Measurements from ENCODE around the gene HSPA14.
"Not testable (repeated sequence)": the region's sequence is repeated elsewhere in the genome, so short reads cannot be mapped to it uniquely, and the experiment has no call there.

The HSPA14 gene

GRCh38 chr10:14837757-14838581 is at the start of gene HSPA14, which contains the start of the genes CDNF and MSANTD7:
Gene HSPA14 (plus strand): TSS chr10:14838306. CDS start chr10:14838403, 97 bp downstream.
Gene CDNF (minus strand): TSS chr10:14838037. CDS start chr10:14837946, 91 bp downstream.
Gene MSANTD7 (plus strand): TSS chr10:14838306. CDS start chr10:14842285, 3,979 bp downstream.
- DNase-seq (ENCODE audit: low read depth) = peak; percentile 99

DNA sequence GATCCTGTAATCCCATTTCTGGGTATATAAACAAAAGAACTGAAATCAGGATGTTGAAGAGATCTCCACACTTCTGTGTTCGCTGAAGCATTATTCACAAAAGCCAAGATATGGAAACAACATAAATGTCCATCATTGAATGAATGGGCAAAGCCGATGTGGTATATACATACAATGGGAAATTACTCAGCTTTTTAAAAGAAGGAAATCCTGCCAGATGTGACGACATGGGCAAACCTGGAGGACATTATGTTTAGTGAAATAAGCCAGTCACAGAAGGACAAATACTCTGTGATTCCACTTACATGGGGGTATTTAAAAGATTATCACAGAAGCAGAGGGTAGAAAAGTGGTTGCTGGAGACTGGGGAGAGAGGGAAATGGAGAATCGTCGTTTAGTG is 39.5 kb upstream of the HSPA14 start:
- no peak for DNase-seq (ENCODE audit: low read depth)

DNA sequence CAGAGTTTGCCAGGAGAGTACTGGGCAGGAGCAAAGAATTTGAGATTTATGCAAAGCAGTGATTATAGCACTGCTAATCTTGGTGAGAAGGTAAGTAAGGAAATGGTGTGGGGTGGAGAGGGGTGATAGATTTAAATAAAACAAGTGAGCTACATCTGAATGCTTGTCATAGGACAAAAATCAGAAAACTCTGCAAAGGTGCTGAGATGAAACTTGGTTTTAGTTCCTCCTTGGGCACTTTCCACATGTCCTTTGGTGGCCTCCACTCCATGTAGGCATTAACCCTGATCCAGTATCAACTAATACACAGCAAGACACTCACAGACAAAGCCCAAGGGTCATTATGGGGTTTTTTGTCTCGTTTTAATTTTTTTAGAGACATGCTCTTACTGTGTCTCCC is 37.7 kb upstream of the HSPA14 start:
- DNase-seq (ENCODE audit: low read depth) = no peak

GRCh38 chr10:14801723-14802122 is 36.4 kb upstream of the HSPA14 start:
- DNase-seq (ENCODE audit: low read depth) = no peak

DNA sequence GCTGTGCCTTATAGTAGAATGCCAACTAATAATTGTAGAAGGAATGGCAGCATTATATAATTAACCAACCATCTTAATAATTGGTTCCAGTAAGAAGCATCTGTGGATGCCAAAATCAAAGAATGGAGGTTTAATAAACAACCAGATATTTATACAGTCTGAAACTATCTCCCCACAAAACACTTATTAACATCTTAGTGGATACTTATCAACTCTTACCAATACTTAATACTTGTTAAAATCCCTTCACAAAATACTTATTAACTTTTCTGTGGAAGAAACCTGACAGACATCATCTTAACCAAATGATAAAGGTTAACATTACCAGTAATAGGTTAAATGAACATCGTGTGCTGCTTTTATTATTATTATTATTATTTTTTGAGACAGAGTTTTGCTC is 34.3 kb upstream of the HSPA14 start:
- no peak for DNase-seq (ENCODE audit: low read depth)

DNA sequence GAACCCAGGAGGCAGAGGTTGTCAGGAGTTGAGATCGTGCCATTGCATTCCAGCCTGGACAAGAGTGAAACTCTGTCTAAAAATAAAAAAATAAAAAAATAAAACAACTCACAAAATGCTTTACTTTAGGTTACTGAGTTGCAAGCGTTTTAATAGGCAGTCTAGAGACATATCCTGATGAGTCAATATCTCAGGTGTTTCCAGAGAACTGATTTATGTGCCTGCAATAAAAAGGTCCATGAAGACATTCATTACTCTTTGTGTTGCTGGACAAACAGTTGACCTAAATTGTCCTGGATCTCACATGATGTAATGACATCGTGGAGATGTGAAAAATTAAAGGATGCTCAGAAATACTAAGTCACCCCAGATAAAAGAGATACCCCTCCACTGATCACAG is 31.8 kb upstream of the HSPA14 start:
- DNase-seq (ENCODE audit: low read depth) = no peak

DNA sequence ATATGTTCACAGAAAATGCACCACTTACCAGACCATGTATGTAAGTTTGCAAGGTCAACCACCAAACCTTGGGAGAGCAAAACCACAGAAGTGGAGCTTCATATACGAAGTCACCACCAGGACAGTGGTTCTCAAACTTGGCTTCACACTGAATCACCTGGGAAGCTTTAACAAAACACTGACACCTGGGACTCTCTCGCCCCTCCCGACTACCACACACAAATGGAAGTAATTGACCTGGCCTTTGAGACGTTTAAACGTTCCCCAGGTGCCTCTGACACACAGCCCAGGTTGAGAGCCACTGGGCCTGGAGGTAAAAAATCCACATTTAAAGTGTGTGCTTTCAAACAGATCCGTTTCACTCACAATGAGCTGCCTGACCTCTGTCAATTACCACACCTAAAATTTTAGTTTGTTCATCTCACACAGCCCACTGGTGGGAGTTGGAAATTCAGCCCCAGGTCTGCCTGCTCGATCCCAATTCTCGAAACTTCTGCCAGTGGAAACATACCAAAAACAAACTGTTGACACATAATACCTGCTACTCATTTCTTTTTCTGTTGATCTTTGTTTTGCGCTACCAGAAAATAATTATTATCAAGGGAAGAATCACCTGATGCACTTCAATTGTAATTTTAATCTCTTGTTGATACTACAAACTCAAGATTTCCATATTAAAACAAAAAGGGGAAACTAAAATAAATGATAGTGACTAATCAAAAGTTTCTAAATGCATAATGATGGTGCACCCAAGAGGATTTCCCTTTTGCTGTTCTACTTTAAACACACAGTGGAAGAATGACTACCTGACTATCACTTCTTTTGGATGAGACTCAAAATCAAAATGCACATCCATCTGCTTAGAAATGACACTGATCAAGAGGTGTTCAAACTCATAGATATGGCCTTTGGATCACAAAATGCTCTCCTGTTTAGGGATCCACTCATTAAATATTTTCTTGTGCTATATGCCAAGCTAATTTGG is 26.8 kb upstream of the HSPA14 start:
- DNase-seq (ENCODE audit: low read depth) = no peak

GRCh38 chr10:14812271-14812670 is 25.8 kb upstream of the HSPA14 start:
- DNase-seq (ENCODE audit: low read depth) = no peak

GRCh38 chr10:14815681-14816080 is 22.4 kb upstream of the HSPA14 start:
- no peak for DNase-seq (ENCODE audit: low read depth)

DNA sequence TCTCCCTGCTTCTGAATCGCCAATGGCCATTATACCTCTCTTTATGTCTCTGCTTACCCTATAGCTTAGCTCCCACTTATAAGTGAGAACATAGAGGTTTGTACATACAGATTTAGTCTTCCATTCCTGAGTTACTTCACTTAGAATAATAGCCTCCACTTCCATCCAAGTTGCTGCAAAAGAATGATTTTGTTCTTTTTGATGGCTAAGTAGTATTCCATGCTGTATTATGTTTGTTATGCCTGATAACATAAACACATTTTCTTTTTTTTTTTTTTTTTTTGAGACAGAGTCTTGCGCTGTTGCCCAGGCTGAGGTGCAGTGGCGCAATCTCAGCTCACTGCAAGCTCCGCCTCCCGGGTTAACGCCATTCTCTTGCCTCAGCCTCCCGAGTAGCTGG is 21.4 kb upstream of the HSPA14 start:
- not testable (repeated sequence) for DNase-seq (ENCODE audit: low read depth)

DNA sequence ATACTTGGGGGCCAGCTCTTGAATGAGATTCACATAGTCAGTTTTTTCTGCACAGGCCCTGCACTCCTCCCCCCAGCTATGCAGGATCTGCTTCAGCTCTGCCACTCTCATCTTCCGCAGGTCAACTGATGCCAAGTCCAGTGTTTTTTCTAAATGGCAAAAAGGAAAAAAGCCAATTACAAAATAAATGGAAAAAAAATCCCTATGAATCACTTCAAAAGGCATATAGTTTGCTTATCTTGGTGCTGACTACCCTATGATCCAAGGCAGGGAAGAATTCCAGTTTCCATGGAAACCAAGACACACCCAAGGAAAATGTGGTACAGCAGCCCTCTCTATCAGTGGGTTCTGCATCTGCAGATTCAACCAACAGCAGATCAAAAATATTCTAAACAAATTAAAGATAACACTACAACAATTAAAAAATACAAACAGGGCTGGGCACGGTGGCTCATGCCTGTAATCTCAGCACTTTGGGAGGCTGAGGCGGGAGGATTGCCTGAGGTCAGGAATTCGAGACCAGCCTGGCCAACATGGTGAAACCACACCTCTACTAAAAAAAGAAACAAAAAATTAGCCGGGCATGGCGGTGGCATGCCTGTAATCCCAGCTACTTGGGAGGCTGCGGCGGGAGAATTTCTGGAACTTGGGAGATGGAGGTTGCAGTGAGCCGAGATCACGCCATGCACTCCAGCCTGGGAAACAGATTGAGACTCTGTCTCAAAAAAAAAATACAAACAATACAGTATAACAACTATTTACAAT is 17.9 kb upstream of the HSPA14 start:
- DNase-seq (ENCODE audit: low read depth) = no peak

DNA sequence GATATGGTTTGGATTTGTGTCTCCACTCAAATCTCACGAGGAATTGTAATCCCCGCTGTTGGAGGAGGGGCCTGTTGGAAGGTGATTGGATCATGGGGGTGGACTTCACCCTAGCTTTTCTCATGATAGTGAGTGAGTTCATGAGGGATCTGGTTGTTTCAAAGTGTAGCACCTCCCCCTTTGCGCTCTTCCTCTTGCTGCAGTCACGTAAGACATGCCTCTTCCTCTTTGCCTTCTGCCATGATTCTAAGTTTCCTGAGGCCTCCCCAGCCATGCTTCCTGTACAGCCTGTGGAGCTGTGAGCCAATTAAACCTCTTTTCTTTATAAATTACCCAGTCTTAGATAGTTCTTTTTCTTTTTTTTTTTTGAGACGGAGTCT is 17.3 kb upstream of the HSPA14 start:
- no peak for DNase-seq (ENCODE audit: low read depth)

DNA sequence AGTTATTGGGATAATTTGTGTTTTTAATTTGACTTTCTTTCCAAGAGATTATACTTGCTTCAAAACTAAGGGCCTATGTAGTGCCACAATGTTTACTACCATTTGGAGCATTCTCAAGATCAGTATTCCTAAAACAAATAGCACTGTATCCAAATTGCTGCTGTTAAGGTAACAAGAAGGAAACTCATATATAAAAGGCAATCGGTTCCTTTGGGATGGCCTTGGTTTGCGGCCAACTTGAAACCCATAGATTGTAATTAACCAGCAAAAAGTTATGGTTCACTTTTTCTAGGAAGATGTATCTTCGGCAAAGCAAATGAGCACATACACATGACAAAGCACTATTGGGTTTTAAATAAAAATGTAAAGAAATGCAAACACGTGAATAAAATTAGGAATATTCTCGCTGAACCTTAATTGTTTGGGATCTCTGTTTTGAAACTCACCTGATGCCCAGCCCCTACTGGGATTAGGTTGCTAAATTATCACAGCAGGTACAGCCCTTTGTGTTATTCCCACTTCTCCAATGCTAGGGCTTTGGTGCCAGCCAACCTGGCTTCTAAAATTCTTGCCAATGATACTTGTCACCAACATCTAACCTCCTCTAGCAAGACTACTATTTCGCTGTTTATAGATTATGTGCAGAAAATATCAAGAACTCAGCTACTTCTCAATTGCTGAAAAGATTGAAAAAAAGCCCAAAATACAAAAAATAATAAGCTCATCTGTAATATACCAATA is 16.3 kb upstream of the HSPA14 start:
- no peak for DNase-seq (ENCODE audit: low read depth)

DNA sequence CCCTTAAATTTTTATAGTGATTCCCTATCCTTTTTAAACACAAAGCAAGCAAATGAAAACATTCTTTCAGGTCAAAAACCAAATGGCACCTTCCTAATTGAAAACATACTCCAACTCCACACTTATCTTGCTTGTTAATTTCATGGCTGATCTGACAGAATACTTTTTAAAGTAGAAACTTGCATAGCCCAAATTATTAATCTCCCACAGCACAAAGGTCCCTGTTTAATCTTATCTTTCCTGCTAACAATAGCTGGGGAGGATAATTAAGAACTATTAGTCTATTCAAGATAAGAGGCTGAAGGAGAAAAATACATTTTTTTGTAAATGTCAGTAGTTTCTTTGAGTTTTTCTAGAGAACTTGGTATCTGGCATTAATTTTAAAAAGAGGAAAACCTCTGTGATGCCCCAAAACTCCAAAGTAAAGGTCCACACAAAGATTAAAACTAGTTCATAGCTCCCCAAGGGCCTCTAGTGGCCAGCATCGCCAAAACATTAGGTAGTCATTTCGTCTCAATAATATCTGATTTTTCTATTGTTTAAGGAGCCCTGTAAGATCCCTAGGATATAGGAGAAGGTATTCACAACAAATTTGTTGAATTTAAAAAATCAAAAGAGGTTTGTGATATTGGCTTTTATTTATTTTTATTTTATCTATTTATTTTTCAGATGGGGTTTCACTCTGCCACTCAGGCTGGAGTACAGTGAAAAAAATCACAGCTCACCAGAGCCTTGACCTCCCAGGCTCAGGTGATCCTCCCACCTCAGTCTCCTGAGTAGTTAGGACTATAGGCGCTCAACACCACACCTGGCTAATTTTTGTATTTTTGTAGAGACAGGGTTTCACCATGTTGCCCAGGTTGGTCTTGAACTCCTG is 15.0 kb upstream of the HSPA14 start:
- DNase-seq (ENCODE audit: low read depth) = peak; percentile 23

DNA sequence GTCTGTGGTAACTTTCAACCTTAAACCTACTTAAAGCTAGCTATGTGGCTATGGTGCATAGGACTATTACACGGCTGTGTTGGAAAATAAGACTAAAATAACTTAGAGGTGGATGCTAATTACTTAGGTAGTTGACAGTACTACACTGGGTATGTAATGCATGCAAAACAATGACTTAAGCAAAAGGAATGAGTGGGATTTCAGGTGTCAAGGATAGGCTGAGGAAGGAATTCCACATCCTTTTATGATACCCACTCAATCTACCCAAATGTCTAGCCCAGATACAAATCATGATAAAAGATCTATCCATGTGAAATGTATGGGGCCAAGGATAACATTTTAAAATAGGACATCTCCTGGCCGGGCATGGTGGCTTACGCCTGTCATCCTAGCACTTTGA is 14.1 kb upstream of the HSPA14 start:
- no peak for DNase-seq (ENCODE audit: low read depth)

DNA sequence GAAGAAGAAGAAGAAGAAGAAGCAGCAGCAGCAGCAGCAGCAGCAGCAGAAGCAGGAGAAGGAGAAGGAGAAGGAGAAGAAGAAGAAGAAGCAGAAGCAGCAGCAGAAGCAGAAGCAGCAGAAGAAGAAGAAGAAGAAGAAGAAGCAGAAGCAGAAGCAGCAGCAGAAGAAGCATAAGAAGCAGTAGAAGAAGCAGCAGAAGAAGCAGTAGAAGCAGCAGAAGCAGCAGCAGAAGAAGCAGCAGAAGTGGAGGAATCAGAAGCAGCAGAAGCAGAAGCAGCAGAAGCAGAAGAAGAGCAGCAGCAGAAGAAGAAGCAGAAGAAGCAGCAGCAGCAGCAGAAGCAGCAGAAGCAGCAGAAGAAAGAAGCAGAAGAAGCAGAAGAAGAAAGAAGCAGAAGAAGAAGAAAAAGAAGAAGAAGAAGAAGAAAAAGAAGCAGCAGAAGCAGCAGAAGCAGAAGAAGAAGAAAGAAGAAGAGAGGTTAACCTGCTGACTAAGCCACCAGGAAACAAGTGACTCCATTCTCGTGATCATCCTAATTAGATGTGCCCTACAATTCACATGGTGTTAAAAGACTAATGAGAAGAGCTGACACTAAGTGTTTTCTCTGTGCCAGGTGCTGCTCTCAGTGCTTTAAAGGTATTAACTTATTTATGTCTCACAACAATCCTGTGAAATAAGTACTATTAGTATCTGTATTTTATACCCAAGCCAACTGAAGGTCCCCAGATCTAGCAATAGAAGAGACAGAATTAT is 11.9 kb upstream of the HSPA14 start:
- DNase-seq (ENCODE audit: low read depth) = no peak

GRCh38 chr10:14833106-14833505 is 5.0 kb upstream of the HSPA14 start:
- no peak for DNase-seq (ENCODE audit: low read depth)

- DNase-seq (ENCODE audit: low read depth) = no peak
These were observed 1.9 kb upstream of the HSPA14 start for GRCh38 chr10:14836208-14836607.

DNA sequence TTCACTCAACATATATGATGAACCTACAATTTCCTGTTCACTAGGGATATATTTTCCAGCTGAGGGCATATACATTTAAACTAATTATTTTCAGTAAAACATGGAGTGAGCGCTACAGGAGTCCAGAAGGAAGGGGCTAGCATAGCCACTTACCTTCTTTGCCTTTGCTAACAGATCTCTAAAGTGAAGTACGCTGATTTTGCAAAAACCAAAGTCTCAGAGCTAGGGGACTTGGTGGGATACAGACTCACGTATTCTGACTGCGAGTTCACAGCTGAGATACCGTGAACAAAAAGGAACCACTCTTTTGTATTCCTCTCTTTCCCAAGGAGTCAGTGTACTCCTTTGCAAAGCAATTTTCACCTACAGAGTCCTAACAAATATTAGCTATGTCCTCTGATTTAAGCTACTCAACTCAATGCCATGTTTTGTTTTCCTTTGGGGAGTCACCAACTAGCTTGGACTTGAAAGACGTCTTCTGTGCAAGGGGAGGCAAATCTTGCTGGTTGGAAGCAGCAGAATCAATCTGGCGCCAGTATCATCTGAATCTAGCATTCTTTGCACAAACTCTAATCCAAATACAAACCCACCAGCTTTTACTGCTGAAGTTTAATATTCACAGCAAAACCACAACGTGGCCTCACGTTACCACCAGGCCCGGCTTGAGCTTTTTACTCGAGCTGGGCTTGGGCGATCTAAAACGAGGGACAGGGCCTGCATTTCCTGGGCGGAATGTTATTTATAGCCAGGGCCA is 926 bp upstream of the HSPA14 start:
- DNase-seq (ENCODE audit: low read depth) = no peak

All from activated T-cell treated with anti-CD3 and anti-CD28 coated beads for 24 hours (primary cell).